ENCODE data around the gene LRP1-AS. TPM values are rescaled to one million over a fixed set of nuclear protein-coding genes. Genes with fewer than 3 reads are reported as not detected.

LRP1-AS gene
- total and polyA plus RNA-seq, 10 of the 15 experiments (the other 5 are each of a cell fraction or from before 2014, with no cell fraction given): not detected

GRCh38 chr12:57185403-57185802, 38.0 kb upstream of the LRP1-AS start:
- ChIA-PET SMC1A (ENCODE audit: uncharacterized antibody, unreplicated experiment) (no interaction called here), RAD21 (ENCODE audit: unreplicated experiment) (interaction anchor here (0.8 to 1.7 kb wide), 3 partner anchors 59 to 116 kb away, joined by 4 to 6 read pairs (median 4); no protein-coding TSS in a partner anchor)
- in situ Hi-C loops (cut with MboI): no loop called here

More at GRCh38 chr12:57185403-57185802, 38.0 kb upstream of the LRP1-AS start:
- TF ChIP-seq IKZF1 (conservative IDR thresholded peaks at IDR 0.05) (no peak), EZH2 (IDR thresholded peaks at IDR 0.05; ENCODE audit: borderline replicate concordance, control insufficient read depth, low read depth, low read length) (no peak), PKNOX1 (IDR thresholded peaks at IDR 0.05) (no peak), CBX3 (IDR thresholded peaks at IDR 0.05; ENCODE audit: borderline replicate concordance, low read depth) (no peak), ZBTB40 (IDR thresholded peaks at IDR 0.05; ENCODE audit: borderline replicate concordance) (no peak), SMAD5 (IDR thresholded peaks at IDR 0.05; ENCODE audit: low read depth) (no peak), EP300 (IDR thresholded peaks at IDR 0.05; ENCODE audit: borderline replicate concordance in 1 of 2, control insufficient read depth in 1 of 2, low read depth in 2 of 2, low read length in 2 of 2) (no peak), ELK1 (IDR thresholded peaks at IDR 0.05; ENCODE audit: low read depth, low read length) (no peak), NR2C2 (IDR thresholded peaks at IDR 0.05; ENCODE audit: borderline replicate concordance, control insufficient read depth, insufficient read length, low read depth) (no peak), ZNF24 (IDR thresholded peaks at IDR 0.05) (no peak), POU2F2 (IDR thresholded peaks at IDR 0.05; ENCODE audit: borderline replicate concordance, low read depth, low read length) (no peak)
- TF ChIP-seq, protein P1, sequence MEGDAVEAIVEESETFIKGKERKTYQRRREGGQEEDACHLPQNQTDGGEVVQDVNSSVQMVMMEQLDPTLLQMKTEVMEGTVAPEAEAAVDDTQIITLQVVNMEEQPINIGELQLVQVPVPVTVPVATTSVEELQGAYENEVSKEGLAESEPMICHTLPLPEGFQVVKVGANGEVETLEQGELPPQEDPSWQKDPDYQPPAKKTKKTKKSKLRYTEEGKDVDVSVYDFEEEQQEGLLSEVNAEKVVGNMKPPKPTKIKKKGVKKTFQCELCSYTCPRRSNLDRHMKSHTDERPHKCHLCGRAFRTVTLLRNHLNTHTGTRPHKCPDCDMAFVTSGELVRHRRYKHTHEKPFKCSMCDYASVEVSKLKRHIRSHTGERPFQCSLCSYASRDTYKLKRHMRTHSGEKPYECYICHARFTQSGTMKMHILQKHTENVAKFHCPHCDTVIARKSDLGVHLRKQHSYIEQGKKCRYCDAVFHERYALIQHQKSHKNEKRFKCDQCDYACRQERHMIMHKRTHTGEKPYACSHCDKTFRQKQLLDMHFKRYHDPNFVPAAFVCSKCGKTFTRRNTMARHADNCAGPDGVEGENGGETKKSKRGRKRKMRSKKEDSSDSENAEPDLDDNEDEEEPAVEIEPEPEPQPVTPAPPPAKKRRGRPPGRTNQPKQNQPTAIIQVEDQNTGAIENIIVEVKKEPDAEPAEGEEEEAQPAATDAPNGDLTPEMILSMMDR (IDR thresholded peaks at IDR 0.05 in 2 of 3, conservative IDR thresholded peaks at IDR 0.05 in 1 of 3; ENCODE audit: control insufficient read depth in 2 of 3, extremely low read depth in 1 of 3, insufficient read depth in 1 of 3, low read depth in 3 of 3, low read length in 3 of 3): no peak
- TF ChIP-seq, protein P2, sequence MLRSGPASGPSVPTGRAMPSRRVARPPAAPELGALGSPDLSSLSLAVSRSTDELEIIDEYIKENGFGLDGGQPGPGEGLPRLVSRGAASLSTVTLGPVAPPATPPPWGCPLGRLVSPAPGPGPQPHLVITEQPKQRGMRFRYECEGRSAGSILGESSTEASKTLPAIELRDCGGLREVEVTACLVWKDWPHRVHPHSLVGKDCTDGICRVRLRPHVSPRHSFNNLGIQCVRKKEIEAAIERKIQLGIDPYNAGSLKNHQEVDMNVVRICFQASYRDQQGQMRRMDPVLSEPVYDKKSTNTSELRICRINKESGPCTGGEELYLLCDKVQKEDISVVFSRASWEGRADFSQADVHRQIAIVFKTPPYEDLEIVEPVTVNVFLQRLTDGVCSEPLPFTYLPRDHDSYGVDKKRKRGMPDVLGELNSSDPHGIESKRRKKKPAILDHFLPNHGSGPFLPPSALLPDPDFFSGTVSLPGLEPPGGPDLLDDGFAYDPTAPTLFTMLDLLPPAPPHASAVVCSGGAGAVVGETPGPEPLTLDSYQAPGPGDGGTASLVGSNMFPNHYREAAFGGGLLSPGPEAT (IDR thresholded peaks at IDR 0.05; ENCODE audit: low read depth): no peak
- no peaks in the 10 kb centered on the region for H3K4me1 ChIP-seq (ENCODE audit: control insufficient read depth, insufficient read depth, low read length)
- WGBS (ENCODE audit: insufficient coverage, insufficient replicate concordance, low lambda C conversion rate, missing lambda C conversion rate): 55% methylated on average over 25 of the region's 25 CpGs
- no TSS peak for BruUV-seq (replicated peaks)
- no peak overlapping the region for H2AFZ ChIP-seq (ENCODE audit: control insufficient read depth, low read depth, low read length)
- no peak overlapping the region for H3K9ac ChIP-seq (ENCODE audit: control insufficient read depth, insufficient read depth, low read length)
- H3K27ac ChIP-seq (ENCODE audit: control insufficient read depth, insufficient read depth): no peak overlapping the region
- H3K27me3 ChIP-seq (replicated peaks in 1 of 2; ENCODE audit: control insufficient read depth in 2 of 2, insufficient read depth in 2 of 2, low read length in 1 of 2): no peaks in the 10 kb centered on the region; a peak in 1 of 4 replicates
- no peaks in the 10 kb centered on the region for H4K20me1 ChIP-seq (ENCODE audit: control insufficient read depth, insufficient read depth)
- intact Hi-C loops (cut with micrococcal nuclease; ENCODE audit: unreplicated experiment): no loop called here
- H3K36me3 ChIP-seq (ENCODE audit: control insufficient read depth in 2 of 2, insufficient read depth in 2 of 2, low read length in 1 of 2): no peaks in the 10 kb centered on the region
- H3K9me3 ChIP-seq (replicated peaks; ENCODE audit: control insufficient read depth, insufficient read depth, low read length): no peaks in the 10 kb centered on the region
- H3K4me2 ChIP-seq (ENCODE audit: control insufficient read depth, insufficient read depth): no peak overlapping the region
- H3K79me2 ChIP-seq (ENCODE audit: control insufficient read depth, insufficient read depth, low read length): no peaks in the 10 kb centered on the region
- POLR2A ChIA-PET: interaction anchor here (1.1 kb wide), 1 partner anchor 12 kb away, joined by 3 read pairs; no protein-coding TSS in a partner anchor
- FAIRE-seq (no peak), DNase-seq (ENCODE audit: low read depth, low spot score) (no peak), ATAC-seq (no peak)
- CTCF ChIA-PET: interaction anchor here (0.6 to 10.4 kb wide), 7 partner anchors 10 to 267 kb away, joined by 3 to 159 read pairs (median 5); partner anchors contain the start of gene LRP1
- H3K4me3 ChIP-seq: no peak overlapping the region

Data from GM12878 (cell line).